DOHH2 (cell line): ENCODE data around the gene ST6GALNAC6.

Experiments used
- H3F3A ChIP-seq: fragments of 200-600 bp; sonication (generic), shearing (Covaris generic); 2 replicates; pipeline ENCODE4 v1.6.0; 2016; ENCODE audit warnings: antibody characterized with exemption, mild to moderate bottlenecking; ENCODE audit not compliant: control insufficient read depth, insufficient read depth
- H3K27ac ChIP-seq: fragments of 200-600 bp; sonication (generic); 2 replicates; pipeline ENCODE4 v1.5.1; 2014; ENCODE audit warnings: low read depth, mild to moderate bottlenecking, low read length, moderate library complexity
- H3K27me3 ChIP-seq: fragments of 200-600 bp; sonication (generic); 2 replicates; pipeline ENCODE4 v1.6.1; 2014; ENCODE audit warnings: mild to moderate bottlenecking, low read length, mixed read lengths; ENCODE audit not compliant: control insufficient read depth
- H3K36me3 ChIP-seq: fragments of 200-600 bp; sonication (generic); 2 replicates; pipeline ENCODE4 v1.6.1; 2014; ENCODE audit warnings: mild to moderate bottlenecking, low read length, moderate library complexity, mixed read lengths; ENCODE audit not compliant: control insufficient read depth
- H3K4me1 ChIP-seq: fragments of 200-600 bp; sonication (generic); 2 replicates; pipeline ENCODE4 v1.6.1; 2014; ENCODE audit warnings: mild to moderate bottlenecking, low read length, mixed read lengths; ENCODE audit not compliant: control insufficient read depth
- H3K4me2 ChIP-seq: fragments of 200-600 bp; sonication (generic); 2 replicates; pipeline ENCODE4 v1.6.0; 2014; ENCODE audit warnings: mild to moderate bottlenecking, low read length, moderate library complexity
- H3K4me3 ChIP-seq: fragments of 200-600 bp; sonication (generic); 2 replicates; pipeline ENCODE4 v1.5.1; 2014; ENCODE audit warnings: mild to moderate bottlenecking, low read length, mixed read lengths
- H3K79me2 ChIP-seq: fragments of 200-600 bp; sonication (generic); 2 replicates; pipeline ENCODE4 v1.6.1; 2014; ENCODE audit warnings: mild to moderate bottlenecking, low read length, mixed read lengths; ENCODE audit not compliant: control insufficient read depth
- H3K9me2 ChIP-seq: fragments of 200-600 bp; sonication (generic); replicated peaks from 2 replicates; pipeline ENCODE4 v1.6.1; 2014; ENCODE audit warnings: mild to moderate bottlenecking, low read length, mixed read lengths; ENCODE audit not compliant: control insufficient read depth
- H3K9me3 ChIP-seq: fragments of 200-600 bp; sonication (generic); 2 replicates; pipeline ENCODE4 v1.6.1; 2014; ENCODE audit warnings: antibody characterized with exemption, low read length, mixed read lengths; ENCODE audit not compliant: control insufficient read depth, insufficient read depth
- H4K20me1 ChIP-seq: fragments of 200-600 bp; sonication (generic); 2 replicates; pipeline ENCODE4 v1.6.0; 2014; ENCODE audit warnings: low read depth, mild to moderate bottlenecking, antibody characterized with exemption, low read length, moderate library complexity; ENCODE audit not compliant: control insufficient read depth, insufficient read depth
- EZH2phosphoT487 ChIP-seq: fragments of 200-600 bp; sonication (generic); IDR thresholded peaks from 2 replicates; pipeline ENCODE4 v1.6.1; 2017; ENCODE audit warnings: borderline replicate concordance, mild to moderate bottlenecking, antibody characterized with exemption, low read length, moderate library complexity, mixed read lengths
- TF ChIP-seq, protein P1 (sequence below): fragments of 200-600 bp; sonication (generic); IDR thresholded peaks from one replicate; pipeline ENCODE4 v1.5.1; 2014; ENCODE audit warnings: antibody characterized with exemption, mild to moderate bottlenecking, low read depth, low read length; ENCODE audit not compliant: poor library complexity, severe bottlenecking

Gene ST6GALNAC6

DNA sequence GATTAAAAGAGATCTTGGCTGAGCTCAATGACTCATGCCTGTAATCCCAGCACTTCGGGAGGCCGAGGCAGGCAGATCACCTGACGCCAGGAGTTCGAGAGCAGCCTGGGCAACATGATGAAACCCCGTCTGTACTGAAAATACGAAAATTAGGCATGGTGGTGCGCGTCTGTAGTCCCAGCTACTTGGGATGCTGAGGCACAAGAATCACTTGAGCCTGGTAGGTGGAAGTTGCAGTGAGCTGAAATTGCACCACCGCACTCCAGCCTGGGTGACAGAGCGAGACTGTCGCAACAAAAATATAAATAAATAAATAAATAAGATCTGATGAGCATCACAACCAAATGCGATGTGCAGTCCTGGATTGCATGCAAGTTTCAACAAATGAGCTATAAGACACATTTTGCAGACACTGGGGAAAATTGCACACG is 36.2 kb downstream of the ST6GALNAC6 start:
- Histone ChIP-seq H3F3A (peaks cover 23% of the 10 kb centered on the region), H3K27ac (peak overlapping the region; percentile 19; the same call in 1 of the 2 replicates), H3K27me3 (no peaks in the 10 kb centered on the region), H4K20me1 (no peaks in the 10 kb centered on the region), H3K9me2 (no peaks in the 10 kb centered on the region), H3K9me3 (no peaks in the 10 kb centered on the region), H3K4me2 (no peak overlapping the region), H3K4me3 (no peak overlapping the region), H3K36me3 (no peaks in the 10 kb centered on the region), H3K79me2 (no peaks in the 10 kb centered on the region), H3K4me1 (peaks cover 44% of the 10 kb centered on the region)
- TF ChIP-seq, protein P1, sequence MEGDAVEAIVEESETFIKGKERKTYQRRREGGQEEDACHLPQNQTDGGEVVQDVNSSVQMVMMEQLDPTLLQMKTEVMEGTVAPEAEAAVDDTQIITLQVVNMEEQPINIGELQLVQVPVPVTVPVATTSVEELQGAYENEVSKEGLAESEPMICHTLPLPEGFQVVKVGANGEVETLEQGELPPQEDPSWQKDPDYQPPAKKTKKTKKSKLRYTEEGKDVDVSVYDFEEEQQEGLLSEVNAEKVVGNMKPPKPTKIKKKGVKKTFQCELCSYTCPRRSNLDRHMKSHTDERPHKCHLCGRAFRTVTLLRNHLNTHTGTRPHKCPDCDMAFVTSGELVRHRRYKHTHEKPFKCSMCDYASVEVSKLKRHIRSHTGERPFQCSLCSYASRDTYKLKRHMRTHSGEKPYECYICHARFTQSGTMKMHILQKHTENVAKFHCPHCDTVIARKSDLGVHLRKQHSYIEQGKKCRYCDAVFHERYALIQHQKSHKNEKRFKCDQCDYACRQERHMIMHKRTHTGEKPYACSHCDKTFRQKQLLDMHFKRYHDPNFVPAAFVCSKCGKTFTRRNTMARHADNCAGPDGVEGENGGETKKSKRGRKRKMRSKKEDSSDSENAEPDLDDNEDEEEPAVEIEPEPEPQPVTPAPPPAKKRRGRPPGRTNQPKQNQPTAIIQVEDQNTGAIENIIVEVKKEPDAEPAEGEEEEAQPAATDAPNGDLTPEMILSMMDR, result no peak
- no peak for TF ChIP-seq EZH2phosphoT487

DNA sequence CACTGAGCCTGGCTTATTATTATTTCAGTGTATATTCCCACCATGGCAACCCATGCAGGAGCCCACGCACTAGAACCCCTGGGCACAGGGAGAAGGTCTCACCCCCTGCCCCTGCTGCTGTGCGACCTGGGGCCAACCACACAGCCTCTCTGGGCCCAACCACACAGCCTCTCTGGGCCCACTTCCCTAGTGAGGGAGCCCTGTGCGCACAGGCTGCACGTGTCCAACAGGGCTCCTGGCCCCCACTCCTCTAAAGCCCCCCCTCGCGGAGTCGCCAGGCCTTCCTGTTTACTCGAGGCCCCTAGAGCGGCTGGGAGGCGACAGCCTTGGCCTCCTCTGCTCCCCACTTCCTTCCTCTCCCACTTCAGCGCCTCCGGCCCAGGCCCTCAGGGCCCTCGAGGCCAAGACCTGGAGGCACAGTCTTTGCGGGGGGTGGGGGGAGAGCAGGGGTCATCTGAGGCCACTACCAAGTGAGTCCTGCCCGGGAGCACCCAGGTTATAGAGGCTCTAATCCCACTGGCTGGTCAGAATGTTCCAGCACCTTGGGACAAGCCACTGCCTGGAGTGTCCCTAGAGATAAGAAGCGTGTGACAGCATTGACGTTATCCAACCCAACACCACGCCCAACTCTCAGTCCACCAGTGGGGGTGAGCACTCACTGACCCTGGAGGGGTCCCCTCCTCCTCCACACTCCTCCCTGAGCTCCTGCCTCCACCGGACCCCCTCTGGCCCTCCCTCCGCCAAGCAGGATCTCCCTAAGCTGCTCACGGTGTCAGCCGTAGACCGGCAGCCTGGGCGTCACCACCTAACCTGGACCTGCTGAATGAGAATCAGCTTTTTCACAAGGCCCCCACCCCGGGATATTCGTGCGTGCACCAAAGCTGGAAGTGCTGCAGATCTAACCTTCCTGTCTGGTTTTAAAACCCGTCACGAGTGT is 37.1 kb downstream of the ST6GALNAC6 start:
- H3K4me2 ChIP-seq, result peak overlapping the region; percentile 62
- peaks cover 44% of the 10 kb centered on the region for H3K4me1 ChIP-seq
- H3K27ac ChIP-seq, result peak overlapping the region; percentile 19
- no peaks in the 10 kb centered on the region for H3K9me2 ChIP-seq
- H3K9me3 ChIP-seq, result no peaks in the 10 kb centered on the region
- peaks cover 23% of the 10 kb centered on the region for H3F3A ChIP-seq
- no peaks in the 10 kb centered on the region for H3K79me2 ChIP-seq
- no peaks in the 10 kb centered on the region for H4K20me1 ChIP-seq
- TF ChIP-seq, protein P1, result no peak
- no peak for TF ChIP-seq EZH2phosphoT487
- no peaks in the 10 kb centered on the region for H3K27me3 ChIP-seq
- H3K36me3 ChIP-seq, result no peaks in the 10 kb centered on the region
- peak overlapping the region; percentile 44 for H3K4me3 ChIP-seq

DNA sequence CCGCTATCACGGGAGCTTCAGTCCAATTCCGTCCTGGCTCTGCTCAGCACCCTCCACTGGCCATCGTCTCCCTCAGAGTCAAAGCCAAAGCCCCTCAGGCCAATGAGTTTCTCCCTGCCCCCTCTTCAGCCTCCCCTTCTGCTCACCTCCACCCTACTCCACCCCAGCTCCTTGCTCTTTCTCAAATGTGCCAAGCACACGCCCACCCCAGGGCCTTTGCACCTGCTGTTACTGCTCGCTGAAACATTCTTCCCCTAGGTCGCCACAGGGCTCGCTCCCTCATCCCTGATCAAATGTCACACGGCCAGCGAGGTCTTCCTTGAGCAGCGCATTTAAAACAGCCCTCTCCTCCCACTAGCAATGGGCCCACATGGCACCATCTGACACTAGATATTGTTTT is 38.6 kb downstream of the ST6GALNAC6 start:
- no peaks in the 10 kb centered on the region for H3K9me2 ChIP-seq
- H3K27ac ChIP-seq, result no peak overlapping the region
- H3K4me1 ChIP-seq, result peaks cover 34% of the 10 kb centered on the region
- H3K4me3 ChIP-seq, result no peak overlapping the region
- TF ChIP-seq, protein P1, result no peak
- TF ChIP-seq EZH2phosphoT487, result no peak
- no peaks in the 10 kb centered on the region for H4K20me1 ChIP-seq
- no peaks in the 10 kb centered on the region for H3K79me2 ChIP-seq
- no peaks in the 10 kb centered on the region for H3K36me3 ChIP-seq
- peaks cover 21% of the 10 kb centered on the region for H3F3A ChIP-seq
- H3K9me3 ChIP-seq, result no peaks in the 10 kb centered on the region
- H3K27me3 ChIP-seq, result no peaks in the 10 kb centered on the region
- no peak overlapping the region for H3K4me2 ChIP-seq
